AG04450 (cell line): ENCODE data around the gene IL1RL2. TPM values are rescaled to one million over a fixed set of nuclear protein-coding genes. Genes with fewer than 3 reads are reported as not detected.

Source experiments
- CTCF ChIA-PET: fragments of 300-600, 350-600 bp; formaldehyde crosslinking; extraction: SDS; loops from one replicate; lab custom pipeline; 2022; ENCODE audit warnings: antibody characterized with exemption, inconsistent platforms; lab: Charles Lee
- POLR2A ChIA-PET: fragments of 350-600 bp; formaldehyde crosslinking; extraction: SDS; loops from one replicate; lab custom pipeline; 2021; ENCODE audit warnings: antibody characterized with exemption, inconsistent platforms; lab: Yijun Ruan, JAX
- DNase-seq: peaks from one replicate; pipeline ENCODE4 v3.0.0-alpha.2; 2011; ENCODE audit warnings: low read depth, low spot score
- H3K27ac ChIP-seq: one replicate; pipeline ENCODE4 v1.5.1; 2012; ENCODE audit warnings: low read depth, low read length, control low read depth
- H3K27me3 ChIP-seq: one replicate; pipeline ENCODE4 v1.6.0; 2012; ENCODE audit warnings: low read length; ENCODE audit not compliant: control insufficient read depth, insufficient read depth
- H3K4me3 ChIP-seq: 2 replicates; pipeline ENCODE4 v1.5.1; 2011; ENCODE audit warnings: mild to moderate bottlenecking, low read depth, low read length, control low read depth
- H3K9me3 ChIP-seq: 2 replicates; pipeline ENCODE4 v1.5.1; 2012; ENCODE audit warnings: low read length; ENCODE audit not compliant: control insufficient read depth, insufficient read depth
- polyA plus RNA-seq: library from polyadenylated mRNA; depleted of rRNA; stranded (reverse); fragments of >200 nt; gene quantifications from 2 replicates; pipeline ENCODE4 v1.2.3, GENCODE V29; 2011
- TF ChIP-seq, protein P1 (sequence below): IDR thresholded peaks from 2 replicates; pipeline ENCODE4 v1.5.1; 2011; ENCODE audit warnings: low read depth, low read length, control low read depth, inconsistent platforms

The IL1RL2 gene
- polyA plus RNA-seq, 1 experiment, result 0.72 TPM

DNA sequence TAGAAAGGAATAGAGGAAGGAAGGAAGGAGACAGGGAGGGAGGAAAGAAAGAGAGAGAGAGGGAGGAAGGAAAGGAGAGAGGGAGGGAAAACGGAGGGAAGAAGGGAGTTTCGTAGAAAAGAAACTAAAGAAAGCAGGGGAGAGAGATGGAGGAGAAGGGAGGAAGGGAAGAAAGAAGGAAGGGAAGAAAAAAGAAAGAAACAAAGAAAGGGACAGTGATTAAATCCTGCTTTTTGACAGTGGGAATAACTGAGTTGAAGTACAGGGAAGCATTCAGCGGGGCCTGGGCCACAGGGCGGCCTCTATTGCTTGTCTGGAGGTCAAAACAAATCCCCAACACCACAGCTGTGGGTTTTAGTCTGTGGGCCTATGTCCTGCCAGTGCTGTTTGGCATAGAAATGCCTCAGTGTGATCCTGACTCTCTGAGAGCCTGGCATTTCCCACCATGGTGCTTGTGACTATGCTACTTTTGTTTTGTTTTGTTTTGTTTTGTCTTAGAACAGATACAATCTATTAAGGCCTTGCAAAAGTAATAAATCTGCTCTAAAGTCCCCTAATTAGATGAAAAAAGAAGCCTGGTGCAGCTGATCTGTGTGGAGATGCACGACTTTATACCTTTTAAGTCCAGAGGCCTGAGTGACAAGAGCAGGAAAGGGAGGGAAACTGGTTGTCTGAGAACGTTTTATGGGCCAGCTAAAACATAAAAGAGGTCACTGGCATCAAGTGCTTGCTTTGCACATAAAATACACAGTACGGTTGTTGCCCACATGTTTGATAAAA lies 40.0 kb downstream of the IL1RL2 start:
- Histone ChIP-seq H3K27me3 (no peaks in the 10 kb centered on the region), H3K27ac (peak overlapping the region; percentile 96), H3K9me3 (no peaks in the 10 kb centered on the region), H3K4me3 (no peak overlapping the region)
- DNase-seq, result no peak
- ChIA-PET CTCF (interaction anchor here (0.9 to 1.4 kb wide), 2 partner anchors 39 to 206 kb away, joined by 3 read pairs; no protein-coding TSS in a partner anchor), POLR2A (no interaction called here)
- TF ChIP-seq, protein P1, sequence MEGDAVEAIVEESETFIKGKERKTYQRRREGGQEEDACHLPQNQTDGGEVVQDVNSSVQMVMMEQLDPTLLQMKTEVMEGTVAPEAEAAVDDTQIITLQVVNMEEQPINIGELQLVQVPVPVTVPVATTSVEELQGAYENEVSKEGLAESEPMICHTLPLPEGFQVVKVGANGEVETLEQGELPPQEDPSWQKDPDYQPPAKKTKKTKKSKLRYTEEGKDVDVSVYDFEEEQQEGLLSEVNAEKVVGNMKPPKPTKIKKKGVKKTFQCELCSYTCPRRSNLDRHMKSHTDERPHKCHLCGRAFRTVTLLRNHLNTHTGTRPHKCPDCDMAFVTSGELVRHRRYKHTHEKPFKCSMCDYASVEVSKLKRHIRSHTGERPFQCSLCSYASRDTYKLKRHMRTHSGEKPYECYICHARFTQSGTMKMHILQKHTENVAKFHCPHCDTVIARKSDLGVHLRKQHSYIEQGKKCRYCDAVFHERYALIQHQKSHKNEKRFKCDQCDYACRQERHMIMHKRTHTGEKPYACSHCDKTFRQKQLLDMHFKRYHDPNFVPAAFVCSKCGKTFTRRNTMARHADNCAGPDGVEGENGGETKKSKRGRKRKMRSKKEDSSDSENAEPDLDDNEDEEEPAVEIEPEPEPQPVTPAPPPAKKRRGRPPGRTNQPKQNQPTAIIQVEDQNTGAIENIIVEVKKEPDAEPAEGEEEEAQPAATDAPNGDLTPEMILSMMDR, result no peak

DNA sequence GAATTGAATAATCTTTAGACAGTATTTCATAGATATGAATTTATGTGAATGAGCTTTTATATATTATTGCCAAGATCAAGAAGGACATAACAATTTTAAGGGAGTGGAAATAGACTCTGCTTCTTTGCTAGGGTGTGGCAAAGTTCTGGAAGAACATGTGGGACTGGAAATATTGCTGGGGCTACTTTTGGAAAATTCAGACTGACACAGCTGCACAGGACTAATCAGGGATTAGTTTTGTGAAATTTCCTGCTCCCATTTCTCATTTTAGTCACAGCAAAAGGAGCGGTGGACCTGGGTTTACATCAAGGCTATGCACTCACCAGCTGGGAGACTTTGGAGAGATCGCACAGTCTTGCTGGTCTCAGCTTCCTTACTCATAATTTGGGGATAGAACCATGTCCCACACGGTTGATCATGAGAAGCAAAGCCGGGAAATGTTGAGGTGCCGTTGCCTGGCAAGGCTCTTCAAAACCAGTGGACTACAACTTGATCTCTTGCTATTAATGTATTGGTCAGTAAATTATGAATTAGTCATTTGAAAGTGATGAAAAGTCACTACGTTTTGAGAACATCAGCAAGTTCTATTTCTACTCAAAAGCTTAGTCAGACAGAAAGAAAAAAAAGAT lies 42.4 kb downstream of the IL1RL2 start:
- POLR2A ChIA-PET, result no interaction called here
- Histone ChIP-seq H3K9me3 (peaks cover 3% of the 10 kb centered on the region; the same call in 1 of the 2 replicates), H3K27ac (no peak overlapping the region), H3K27me3 (no peaks in the 10 kb centered on the region), H3K4me3 (no peak overlapping the region)
- no peak for DNase-seq
- TF ChIP-seq, protein P1, result no peak
- CTCF ChIA-PET, result interaction anchor here (0.6 kb wide), 1 partner anchor 161 kb away, joined by 3 read pairs; no protein-coding TSS in a partner anchor

DNA sequence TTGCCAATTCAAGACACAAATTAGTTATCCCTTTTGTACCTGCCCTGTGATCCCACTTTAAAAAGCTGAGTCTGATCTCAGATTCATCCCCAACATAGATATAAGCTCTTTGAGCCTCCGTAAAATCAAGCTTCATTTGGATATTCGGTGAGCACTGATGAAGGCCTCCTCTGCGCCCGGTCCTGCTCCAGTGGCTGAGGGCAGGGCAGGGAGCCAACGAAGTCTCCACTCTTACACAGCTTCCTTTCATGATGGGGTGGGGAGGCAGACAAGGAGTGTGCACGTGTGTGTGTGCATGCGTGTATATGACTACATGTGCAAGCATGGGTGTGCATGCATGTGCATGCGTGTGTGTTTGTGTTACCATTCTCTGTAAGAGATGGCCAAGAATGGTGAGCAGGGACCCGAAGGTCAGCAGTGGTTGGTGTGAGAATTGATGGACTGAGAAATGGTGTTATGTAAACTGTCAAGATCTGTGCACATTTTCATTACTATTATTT lies 43.6 kb downstream of the IL1RL2 start:
- Histone ChIP-seq H3K4me3 (no peak overlapping the region), H3K9me3 (peaks cover 3% of the 10 kb centered on the region; the same call in 1 of the 2 replicates), H3K27me3 (no peaks in the 10 kb centered on the region), H3K27ac (no peak overlapping the region)
- ChIA-PET CTCF (interaction anchor here (0.9 kb wide), 1 partner anchor 347 kb away, joined by 3 read pairs; no protein-coding TSS in a partner anchor), POLR2A (no interaction called here)
- no peak for DNase-seq
- TF ChIP-seq, protein P1, result no peak

DNA sequence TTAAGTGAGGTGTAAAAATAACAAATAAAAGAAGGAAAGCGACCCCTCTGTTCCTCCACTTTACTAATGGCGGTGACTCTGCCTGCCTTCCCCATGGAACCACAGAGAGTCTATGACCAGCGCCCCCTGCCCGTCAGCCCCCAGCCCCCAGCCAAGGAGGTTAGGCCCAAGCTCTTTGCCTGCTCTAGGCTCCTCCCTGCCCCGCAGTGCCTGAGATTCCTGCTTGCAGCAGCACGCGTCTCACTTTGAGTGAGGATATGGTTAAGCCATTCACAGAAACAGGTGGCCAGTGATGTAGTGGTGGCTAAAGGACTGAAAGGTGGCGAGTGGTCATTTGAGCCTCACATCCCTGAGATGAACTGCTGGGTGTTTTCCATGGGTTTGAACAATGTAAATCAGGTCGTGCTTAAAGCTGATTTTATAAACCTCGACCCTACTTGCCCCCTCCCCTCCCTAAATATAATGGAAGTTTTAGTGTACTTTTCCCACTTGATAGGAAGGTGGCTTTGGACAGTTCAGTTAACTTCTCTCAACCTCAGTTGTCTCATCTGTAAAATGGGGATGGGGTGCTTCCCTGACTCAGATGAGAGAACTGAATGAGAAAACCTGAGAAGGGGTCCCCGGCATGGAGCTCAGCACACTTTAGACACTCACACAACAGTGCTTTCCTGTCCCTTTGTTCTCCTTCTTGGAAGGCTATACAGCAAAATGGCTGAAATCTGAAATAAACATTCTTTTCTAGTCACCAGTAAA lies 46.5 kb downstream of the IL1RL2 start:
- Histone ChIP-seq H3K27me3 (no peaks in the 10 kb centered on the region), H3K4me3 (no peak overlapping the region), H3K9me3 (peaks cover 3% of the 10 kb centered on the region; the same call in 1 of the 2 replicates), H3K27ac (no peak overlapping the region)
- ChIA-PET POLR2A (interaction anchor here (0.6 kb wide), 1 partner anchor 475 kb away, joined by 3 read pairs; no protein-coding TSS in a partner anchor), CTCF (interaction anchor here (0.8 to 2.0 kb wide), 3 partner anchors 15 to 227 kb away, joined by 3 to 6 read pairs (median 6); no protein-coding TSS in a partner anchor)
- no peak for DNase-seq
- TF ChIP-seq, protein P1, result no peak
